Mesenteric fat pad (tissue), 1 donor: ENCODE results near the gene ONECUT1. TPM values are rescaled to one million over a fixed set of nuclear protein-coding genes. Genes with fewer than 3 reads are reported as not detected.
"Not testable (repeated sequence)": the region's sequence is repeated elsewhere in the genome, so short reads cannot be mapped to it uniquely, and the experiment has no call there.

Experiments used
- DNase-seq: peaks from one replicate; pipeline ENCODE4 v3.0.0-alpha.2; 2020; ENCODE audit warnings: low spot score
- long read RNA-seq: library from polyadenylated mRNA; unstranded; transcript quantifications from one replicate; pipeline ENCODE4 v2.0.0, GENCODE V29; 2020
- total RNA-seq: library from RNA; stranded (reverse); fragmentation: NEBNext Ultra II Directional; extraction: Animal tissue kit (Norgen Biotek cat#: 25700); gene quantifications from one replicate; pipeline ENCODE4 v1.2.1, GENCODE V29; 2021
- donor health status: DM: yes; HTN: yes; CAD: no.

Gene ONECUT1
- not detected for total RNA-seq
- long read RNA-seq: 0 reads

DNA sequence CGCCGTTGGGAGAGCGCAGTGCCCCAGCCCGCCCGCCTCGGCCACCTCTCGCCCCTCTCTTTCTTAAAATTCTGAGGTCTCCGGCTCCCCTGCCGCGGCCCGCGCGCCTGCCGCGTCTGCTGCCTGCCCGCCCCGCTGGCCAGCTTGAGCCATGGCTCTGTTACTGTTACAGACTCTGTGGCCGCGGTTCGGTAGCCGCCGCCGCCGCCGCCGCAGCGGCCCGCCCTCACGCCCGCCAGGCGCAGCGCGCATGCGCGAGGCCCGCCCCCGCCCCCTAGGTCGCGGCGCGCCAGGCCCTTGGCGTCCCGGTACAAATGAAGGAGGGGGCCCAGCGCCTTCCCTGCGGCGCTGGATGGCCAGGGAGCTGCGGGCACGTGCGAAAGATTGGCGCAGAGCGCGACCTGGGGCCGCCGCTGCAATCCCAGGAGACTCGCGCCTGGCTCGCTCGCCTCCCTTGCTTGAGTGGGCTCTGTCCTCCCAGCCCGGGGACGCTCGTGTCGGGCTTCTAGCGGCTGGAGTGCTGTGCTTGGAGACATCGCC is at the start of gene ONECUT1:
ONECUT1 (minus strand) TSS at position 168 of the 540 bp plus-strand sequence. CDS start 452 bp downstream, outside the sequence.
- no peak for DNase-seq

DNA sequence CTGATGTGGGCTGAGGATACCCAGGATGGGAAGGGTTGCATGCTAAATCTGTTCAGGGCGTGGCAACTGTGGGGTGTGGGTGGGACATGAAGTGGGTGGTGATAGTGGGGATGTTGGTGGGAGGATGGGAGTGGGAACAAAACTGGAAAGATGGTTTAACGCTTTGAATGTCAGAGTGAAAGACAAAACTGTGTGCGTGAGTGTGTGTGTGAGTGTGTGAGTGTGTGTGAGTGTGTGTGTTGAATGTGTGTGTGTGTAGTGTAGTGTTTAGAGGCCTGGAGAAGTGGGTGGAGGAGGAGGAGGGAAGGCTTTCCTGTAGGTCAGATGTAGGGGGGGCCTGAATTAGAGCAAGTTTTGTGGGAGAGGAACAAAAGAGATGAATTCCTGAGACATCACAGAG is 44.2 kb upstream of the ONECUT1 start:
- no peak for DNase-seq

GRCh38 chr15:52824169-52824942 is 34.2 kb upstream of the ONECUT1 start:
- not testable (repeated sequence) for DNase-seq

DNA sequence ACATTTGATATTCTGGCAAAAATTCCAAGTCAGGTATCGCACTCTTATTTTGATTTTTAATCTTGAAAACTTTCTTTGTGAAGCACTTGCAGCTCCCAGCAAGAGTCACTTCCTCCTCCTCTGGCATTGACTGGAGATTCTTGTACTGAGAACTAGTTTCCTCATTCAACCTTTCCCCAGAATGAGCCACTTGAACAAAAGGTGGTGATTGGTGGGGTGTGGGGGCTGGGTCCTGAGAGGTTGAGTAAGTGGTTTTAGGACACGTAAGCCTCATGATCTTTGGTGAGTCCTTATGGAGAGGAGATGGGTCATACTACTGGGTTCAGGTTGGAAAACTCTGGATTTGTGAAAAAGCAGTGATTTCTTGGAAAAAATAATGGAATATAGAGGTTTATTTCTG is 32.3 kb upstream of the ONECUT1 start:
- DNase-seq: no peak

GRCh38 chr15:52819253-52819652 is 29.1 kb upstream of the ONECUT1 start:
- no peak for DNase-seq

DNA sequence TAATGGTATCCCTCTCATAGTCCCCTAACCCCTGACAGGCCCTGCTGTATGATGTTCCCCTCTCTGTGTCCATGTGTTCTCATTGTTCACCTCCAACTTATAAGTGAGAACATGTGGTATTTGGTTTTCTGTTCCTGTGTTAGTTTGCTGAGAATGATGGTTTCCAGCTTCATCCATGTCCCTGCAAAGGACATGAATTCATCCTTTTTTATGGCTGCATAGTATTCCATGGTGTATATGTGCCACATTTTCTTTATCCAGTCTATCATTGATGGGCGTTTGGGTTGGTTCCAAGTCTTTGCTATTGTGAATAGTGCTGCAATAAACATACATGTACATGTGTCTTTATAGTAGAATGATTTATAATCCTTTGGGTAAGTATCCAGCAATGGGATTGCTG is 25.8 kb upstream of the ONECUT1 start:
- DNase-seq: not testable (repeated sequence)

DNA sequence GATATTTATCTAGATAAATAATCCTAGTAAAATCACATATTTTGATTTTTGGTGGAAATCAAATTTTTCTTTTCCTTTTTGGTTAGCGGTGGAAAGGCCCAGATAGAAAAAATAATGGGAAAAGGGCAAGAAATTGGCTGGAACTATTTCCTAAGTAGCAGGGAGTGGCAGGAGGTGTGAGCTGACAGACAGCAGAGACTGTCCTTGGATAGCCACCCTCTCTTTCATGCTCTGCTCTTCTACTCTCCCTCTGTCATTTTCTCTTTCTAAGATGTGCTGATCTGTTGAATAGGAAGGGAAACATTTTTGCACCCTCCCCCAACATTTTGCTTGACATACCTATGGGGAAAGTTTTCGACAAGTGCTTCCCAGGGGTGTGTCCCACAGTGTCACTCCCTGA is 18.9 kb upstream of the ONECUT1 start:
- DNase-seq: no peak

GRCh38 chr15:52808441-52808840 is 18.3 kb upstream of the ONECUT1 start:
- no peak for DNase-seq

DNA sequence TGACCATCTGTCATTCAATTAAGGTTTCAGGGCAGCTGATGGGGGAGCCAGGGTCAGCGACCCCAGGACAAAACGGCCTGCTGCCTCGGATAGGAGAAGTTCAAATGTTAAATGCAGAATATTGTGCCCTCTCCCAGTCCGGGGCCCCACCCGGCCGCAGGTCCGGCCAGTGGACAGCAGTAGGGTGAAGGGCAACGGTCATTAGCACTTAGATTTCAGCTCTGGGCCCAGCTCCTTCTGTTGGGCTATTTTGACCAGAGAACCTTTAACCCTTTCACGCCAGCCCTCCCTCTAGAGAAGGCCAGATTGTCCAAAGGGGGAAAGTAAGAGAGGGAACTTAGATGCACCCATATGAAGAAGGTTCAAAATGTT is 16.1 kb upstream of the ONECUT1 start:
- DNase-seq: no peak

DNA sequence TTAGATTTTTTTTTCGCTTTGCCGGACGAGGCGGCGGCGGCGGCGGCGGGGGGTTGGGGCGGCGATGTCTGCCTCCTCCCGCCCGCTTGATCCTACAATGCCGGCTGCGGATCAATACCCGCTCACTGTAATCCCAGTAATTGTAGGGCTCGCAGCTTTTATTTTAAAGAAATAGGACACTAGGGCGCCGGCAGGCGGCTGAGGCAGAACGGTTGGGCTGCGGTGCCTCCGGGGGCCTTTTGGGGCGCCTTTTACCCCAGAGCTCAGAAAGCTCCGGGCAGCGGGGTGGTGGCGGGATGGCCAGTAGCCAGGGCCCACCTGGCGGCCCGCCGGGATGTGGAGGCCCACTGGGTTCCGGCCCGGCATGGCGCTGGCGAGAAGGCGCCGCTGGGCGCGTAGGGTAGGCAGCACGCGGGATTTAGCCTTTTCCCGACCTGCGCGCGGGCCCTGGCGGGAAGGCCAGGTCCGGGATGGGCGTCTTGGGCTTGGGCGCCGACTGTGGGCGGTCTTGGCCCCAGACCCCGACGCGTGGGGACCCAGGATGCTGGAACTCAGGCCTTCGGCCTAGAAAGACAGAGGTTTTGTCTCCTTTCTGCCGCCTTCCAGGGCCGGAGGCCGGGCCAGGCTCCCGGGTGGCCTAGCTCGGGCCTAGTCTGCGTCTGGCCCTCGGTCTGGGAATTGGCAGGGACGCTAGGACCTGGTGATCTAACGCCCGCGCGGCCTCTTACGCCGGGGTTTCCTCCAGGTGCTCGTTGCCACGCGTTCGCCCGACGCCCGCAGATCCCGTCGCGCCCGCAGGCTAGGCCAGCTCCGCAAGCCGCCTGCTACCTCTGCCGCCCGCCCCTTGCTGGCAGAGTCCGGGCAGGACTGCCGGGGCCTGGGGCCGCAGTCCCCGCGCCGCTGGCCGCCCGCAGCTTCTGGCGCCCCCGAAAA is 15.5 kb upstream of the ONECUT1 start:
- DNase-seq: no peak

DNA sequence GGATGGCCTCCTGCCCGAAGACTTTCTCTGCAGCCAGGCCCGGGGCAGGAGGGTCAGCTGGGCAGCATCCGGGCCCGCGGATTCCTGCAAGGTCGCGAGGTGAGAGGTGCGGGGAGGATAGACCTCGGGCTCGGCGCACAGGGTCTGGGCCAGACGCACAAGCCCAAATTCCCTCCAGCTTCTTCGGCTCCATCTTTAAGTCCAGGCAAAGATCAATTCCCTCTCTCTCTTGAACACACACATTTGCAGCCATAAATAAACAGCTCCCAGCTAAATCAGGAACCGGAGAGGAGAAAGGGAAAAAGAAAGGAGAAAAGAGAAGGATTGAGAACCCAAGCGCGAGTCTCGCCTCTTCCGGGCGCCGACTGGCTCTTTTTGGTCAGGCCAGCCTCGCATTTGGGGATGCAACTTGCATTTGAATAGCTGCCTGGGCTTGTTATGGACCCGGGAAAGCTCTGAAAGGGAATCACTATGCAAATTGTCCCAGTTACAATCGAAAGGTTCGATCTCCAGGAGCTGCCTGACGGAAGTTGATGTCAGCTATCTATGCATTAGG is 14.5 kb upstream of the ONECUT1 start:
- DNase-seq: no peak

DNA sequence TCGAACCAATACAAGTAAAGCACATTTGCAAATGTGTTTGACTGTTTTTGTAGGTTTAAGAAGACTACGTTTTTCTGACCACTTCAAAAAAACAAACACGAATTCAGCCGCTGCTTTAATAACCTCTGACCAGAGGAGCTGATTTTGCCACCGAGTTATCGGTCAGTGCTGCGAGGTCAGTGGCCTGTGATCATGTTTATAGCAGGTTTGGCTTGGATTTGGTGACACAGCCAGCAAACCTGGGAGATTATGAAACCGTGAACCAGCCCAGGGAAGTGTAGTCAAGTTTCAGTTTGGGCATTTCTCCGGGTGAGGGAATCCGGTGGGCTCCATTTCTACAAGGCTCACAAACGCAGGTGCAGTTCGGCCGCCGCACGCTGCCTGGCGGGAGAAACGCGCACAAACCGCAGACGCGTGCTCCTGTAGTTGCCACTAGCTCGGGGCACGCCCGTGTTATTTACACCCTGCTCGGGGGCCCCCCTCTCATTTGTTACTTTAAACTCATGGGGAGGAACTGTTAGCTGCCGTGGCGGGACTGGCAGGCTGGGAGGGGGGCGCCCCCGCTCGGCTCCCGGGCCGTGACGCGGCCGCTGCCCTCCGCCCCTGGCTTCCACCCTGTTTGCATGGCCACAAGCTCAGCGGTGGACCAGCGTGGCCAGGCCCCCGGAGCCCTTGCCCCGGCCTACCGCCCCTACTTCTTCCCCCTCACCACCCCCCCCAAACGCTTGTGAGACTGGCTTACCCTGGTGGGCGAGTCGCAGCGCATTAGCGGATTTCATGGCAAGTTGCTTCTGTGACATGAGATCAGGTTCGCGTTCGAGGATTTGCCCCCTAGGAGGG is 13.6 kb upstream of the ONECUT1 start:
- no peak for DNase-seq

DNA sequence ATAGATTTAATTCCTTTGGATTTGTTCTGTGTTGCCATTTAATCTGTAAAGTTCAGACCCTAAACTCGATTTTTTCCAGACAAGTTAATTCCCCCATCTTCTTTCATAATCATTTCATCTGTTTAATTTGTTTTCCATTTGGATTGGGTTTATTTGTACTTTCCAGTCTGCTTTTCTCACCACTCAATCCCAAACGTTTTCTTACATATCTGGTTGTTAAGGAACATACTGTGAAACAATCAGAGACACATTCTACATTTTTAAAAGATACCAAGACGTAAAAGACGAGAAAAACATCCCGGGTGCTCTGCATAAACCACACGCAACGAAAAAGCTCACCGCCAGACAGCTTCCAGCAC is 13.0 kb upstream of the ONECUT1 start:
- no peak for DNase-seq

DNA sequence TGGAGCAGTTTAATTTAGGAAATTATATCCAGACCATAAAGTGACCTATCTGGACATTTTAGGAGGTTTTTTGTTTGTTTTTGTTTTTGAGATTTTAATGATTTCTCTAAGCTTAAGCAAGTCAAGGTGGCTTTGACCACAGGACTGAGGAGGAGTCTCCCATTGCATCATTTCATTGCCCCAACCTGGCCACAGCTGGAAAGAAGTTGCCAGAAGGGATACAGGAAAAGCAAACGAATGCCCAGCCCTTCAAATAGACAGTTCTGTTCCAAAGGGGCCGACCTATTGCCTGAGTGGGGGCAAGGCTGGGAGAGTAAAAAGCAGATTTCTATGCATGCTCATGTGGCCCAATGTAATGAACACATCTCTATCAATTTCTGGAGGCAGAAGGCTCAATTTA is 12.0 kb upstream of the ONECUT1 start:
- DNase-seq: no peak

DNA sequence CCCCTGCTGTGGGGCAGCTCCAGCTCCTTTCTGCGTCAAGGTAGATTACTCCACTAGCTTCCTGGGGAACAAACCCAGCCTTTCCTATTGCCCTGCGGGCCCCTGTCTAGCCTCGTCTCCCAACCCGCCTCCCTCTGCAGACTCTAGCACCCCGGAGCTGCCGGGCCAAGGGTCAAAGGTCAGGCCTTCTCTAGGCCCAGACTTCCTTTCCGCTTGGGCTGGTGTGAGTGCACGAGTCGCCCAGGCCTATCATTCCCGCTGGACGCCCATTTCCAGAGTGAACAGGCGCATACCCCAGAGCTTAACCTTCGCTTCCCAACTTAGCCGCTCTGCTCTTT is 11.6 kb upstream of the ONECUT1 start:
- no peak for DNase-seq

- peak; percentile 88 for DNase-seq
Measured at GRCh38 chr15:52800828-52801747, 11.0 kb upstream of the ONECUT1 start.

GRCh38 chr15:52799145-52799811 is 9.1 kb upstream of the ONECUT1 start:
- DNase-seq: no peak

DNA sequence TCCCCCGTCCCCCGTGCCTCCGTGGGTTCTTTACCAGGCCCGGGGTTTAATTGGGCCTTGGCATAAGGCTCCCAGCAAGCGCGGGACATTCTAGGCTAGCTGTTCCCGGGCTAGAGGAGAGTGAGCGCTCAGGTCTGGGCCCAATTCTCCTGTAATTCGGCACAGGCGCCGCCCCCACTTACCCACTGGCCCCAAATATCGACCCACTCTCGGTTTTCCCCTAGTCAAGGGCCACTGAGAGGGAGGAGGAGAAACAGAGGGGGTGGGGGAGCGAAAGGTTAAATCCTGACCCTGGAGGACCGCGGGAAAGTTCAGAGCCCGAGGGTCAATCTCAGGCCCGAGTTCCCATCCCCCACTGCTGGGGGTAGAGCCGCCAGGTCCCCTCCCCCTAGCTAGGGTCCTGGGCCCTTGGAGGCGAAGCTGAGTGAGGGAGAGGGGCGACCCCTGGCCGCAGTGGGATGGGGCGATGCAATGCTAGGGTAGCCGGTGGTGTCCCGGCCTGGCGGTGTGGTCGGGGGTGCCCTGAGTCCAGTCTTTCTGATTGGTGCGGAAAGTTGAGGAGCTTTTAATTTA is 8.5 kb upstream of the ONECUT1 start:
- no peak for DNase-seq
